Endometrium (tissue), 2 donors: ENCODE data around the gene OR51B5.
"Not testable (repeated sequence)": the region's sequence is repeated elsewhere in the genome, so short reads cannot be mapped to it uniquely, and the experiment has no call there.

ENCODE experiments used
- FAIRE-seq: peaks from 2 replicates; lab custom pipeline; 2012; peaks lifted over from hg19 to GRCh38; lab: Jason Lieb, UNC
- donor health status: control.
- donor health status: control.

Gene OR51B5

DNA sequence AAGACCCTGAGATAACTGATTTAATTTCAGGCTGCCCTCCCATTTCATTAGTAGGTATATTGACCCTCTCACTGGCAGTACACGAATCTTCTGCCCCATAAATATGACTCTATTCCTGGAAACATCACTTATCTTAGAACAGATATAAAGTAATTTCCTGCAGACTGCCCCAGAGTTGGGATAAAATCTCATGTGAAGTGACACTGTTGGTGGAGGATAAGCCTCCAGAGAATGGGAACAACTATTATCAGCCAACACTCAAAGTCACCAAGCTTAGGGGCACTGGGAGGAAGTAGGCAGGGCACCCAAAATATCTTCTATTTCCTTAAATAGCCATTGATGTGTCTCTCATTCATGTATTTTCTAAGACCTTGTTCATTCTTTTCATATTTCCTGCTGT lies 8.2 kb downstream of the OR51B5 start:
- no peak for FAIRE-seq

GRCh38 chr11:5324197-5324596 lies 19.1 kb downstream of the OR51B5 start, which contains the start of gene OR51B2:
TSS of gene OR51B2 (minus strand) at chr11:5324297. CDS start at chr11:5324297, 0 bp downstream.
- FAIRE-seq = no peak

- no peak for FAIRE-seq
These were observed 26.0 kb downstream of the OR51B5 start for GRCh38 chr11:5317292-5317691.

DNA sequence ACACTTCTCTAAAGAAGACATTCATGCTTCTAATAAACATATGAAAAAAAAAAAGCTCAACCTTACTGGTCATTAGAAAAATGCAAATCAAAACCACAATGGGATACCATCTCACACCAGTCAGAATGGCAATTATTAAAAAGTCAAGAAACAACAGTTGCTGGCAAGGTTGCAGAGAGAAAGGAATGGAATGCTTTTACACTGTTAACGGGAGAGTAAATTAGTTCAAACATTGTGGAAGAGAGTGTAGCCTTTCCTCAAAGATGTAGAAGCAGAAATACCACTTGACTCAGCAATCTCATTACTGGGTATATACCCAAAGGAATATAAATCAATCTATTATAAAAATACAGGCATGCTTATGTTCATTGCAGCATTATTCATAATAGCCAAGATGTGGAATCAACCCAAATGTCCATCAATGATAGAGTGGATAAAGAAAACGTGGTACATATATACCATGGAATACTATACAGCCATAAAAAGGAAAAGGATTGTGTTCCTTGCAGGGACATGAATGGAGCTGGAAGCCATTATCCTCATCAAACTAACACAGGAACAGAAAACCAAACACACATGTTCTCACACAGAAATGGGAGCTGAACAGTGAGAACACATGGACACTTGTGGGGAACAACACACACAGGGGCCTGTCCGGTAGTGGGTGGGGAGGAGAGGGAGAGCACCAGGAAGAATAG lies 29.8 kb downstream of the OR51B5 start:
- FAIRE-seq = not testable (repeated sequence)

GRCh38 chr11:5310423-5310822 lies 32.9 kb downstream of the OR51B5 start:
- no peak for FAIRE-seq

DNA sequence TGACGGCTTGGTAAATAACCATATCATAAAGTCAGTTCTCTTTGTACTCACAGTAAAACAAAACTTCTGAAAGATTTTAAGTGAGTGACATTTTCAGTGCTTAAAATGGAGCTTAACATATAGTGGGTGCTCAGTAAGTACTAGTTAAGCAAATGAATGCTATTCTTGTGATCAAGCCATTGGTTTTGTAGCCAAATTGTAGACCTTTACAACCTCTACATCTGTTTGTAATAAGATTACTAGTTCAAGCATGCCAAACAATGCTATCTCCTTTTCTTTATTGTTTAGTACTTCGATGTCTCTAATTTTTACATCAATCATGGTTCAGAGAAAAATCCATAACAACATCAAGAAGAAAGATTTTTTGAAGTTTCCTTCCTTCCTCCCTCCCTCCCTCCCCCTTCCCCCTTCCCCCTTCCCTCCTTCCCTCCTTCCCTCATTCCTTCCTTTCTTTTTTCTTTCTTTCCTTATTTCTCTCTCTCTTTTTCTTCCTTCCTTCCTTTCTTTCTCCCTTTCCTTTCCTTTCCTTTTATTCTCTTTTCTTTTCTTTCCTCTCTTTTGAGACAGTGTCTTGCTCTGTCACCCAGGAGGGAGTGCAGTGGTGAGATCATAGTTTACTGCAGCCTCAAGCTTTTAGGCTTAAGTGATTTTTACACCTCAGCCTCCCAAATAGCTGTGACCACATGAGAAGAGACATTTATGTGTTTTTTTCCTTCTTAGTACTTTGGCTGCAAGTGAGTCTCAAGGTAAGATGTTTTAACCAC lies 35.9 kb downstream of the OR51B5 start:
- no peak for FAIRE-seq

GRCh38 chr11:5304046-5304445 lies 39.3 kb downstream of the OR51B5 start:
- no peak for FAIRE-seq

GRCh38 chr11:5303626-5304025 lies 39.7 kb downstream of the OR51B5 start:
- FAIRE-seq = no peak

DNA sequence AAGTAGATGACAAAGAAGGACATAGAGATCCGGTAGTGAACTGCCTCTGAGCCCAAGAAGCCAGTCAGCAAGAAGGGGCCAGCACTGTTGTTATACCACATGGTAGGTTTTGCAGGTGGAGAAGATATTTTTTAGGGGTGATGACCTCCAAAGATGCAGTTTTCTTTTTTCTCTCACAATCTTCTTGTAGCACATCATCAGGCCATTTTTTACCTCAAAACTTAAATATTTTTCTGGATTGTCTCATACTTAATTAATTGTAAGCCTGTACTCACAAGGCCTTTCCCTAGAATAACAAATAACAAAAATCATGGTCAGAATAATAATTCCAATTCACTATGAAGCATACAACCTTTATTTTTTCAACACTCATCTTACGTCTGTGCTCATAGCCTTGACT lies 41.5 kb downstream of the OR51B5 start, which contains the start of gene OR51B4:
OR51B4 (minus strand) TSS at position 101 of the 400 bp plus-strand sequence; CDS start at position 101, 0 bp downstream.
- no peak for FAIRE-seq

DNA sequence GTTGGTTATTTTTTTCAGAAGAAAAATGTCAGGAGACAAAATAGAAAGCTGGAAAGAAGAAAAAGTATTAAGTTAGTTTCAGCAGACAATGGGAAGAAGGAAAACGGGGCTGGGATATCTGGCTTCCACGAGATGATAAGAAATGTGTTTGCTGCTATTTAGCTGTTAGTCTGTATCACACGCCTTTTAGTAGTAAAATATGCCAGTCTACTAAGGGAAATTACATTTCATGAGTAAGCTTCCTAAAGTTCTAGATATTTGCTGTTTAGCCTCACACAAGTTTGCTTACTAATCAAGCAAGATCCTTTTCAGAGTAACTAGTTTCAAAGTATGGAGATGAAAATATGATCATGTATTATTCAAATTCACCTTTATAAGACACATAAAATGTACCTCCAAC lies 43.1 kb downstream of the OR51B5 start:
- no peak for FAIRE-seq

DNA sequence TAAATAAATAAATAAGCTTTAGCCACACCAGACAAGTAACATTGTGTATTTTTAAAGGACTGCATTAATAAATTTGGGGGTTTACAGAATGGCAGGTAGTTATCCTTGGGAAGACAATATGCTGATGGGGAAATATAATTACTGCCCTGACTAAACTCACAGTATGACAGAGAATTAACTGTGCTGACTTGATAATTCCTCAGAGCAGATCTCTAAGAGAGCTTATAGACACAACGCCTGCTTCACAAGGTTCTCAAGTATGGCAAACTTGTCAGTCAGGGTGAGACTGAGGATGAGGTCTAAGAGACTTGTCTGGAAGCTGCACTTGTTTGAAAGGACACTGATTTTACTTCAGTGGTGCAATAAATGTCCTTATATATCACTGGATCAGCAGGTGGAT lies 44.9 kb downstream of the OR51B5 start:
- FAIRE-seq = no peak

GRCh38 chr11:5297721-5298323 lies 45.5 kb downstream of the OR51B5 start:
- no peak for FAIRE-seq

GRCh38 chr11:5294342-5294995 lies 48.9 kb downstream of the OR51B5 start:
- FAIRE-seq = not testable (repeated sequence)

GRCh38 chr11:5293028-5293427 lies 50.3 kb downstream of the OR51B5 start:
- no peak for FAIRE-seq
